Measurements from ENCODE around the gene AQR. TPM values are rescaled to one million over a fixed set of nuclear protein-coding genes. Genes with fewer than 3 reads are reported as not detected.
A peak's percentile ranks its signal among the peaks of the same experiment; 100 is the strongest.

AQR gene
- total RNA-seq (ENCODE audit: low replicate concordance): 38.0 and 38.3 TPM in 2 replicates
- long read RNA-seq, partial matches to known transcripts: 15 of 24 reads
- long read RNA-seq, other reads (novel, unspliced or antisense): 7 of 24 reads

DNA sequence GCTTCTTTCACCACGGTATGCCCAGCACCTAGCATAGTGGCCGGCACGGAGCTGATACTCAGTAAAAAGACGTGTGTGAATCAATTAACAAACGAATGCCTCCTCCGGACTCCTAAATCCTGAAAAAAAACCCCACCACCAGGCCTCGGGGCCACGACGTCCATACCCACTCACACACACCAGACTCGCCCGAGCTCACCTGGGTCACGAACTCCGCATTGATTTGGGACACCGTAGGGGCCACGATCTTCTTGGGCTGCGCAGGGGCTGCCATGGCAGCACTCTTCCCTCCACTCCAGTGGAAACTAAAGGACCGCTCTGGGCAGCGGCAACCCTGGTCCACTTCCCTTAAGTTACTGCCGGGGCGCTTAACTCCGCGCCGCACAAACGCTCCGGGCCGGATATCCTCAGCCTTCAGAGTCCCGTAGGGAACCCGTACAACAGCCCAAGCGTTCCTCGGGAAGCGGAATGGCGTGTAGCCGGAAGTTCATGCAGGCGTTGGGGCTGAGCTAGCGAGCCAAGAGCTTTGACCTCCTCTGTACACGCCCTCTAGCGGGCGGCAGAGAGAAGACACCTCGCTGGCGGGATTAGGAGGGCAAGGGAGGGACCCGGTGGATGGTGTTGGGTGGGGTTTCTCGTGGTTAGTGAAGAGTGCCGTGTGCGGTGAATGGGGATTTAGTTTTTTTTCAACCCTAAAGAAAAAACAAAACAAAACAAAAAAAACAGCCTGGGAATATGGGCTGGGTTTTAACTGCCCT is at the start of gene AQR:
Gene AQR (minus strand): TSS at position 403 of the 758 bp plus-strand sequence. CDS start 129 bp downstream, at position 274.
- no peaks in the 10 kb centered on the region for H3K9me3 Mint-ChIP-seq
- peak; percentile 93 for DNase-seq (ENCODE audit: extremely low spot score, unreplicated experiment)
- H3K4me3 Mint-ChIP-seq: peak within 1 kb of the TSS; percentile 100
- H3K27me3 Mint-ChIP-seq: no peaks in the 10 kb centered on the region
- TF ChIP-seq, protein P1, sequence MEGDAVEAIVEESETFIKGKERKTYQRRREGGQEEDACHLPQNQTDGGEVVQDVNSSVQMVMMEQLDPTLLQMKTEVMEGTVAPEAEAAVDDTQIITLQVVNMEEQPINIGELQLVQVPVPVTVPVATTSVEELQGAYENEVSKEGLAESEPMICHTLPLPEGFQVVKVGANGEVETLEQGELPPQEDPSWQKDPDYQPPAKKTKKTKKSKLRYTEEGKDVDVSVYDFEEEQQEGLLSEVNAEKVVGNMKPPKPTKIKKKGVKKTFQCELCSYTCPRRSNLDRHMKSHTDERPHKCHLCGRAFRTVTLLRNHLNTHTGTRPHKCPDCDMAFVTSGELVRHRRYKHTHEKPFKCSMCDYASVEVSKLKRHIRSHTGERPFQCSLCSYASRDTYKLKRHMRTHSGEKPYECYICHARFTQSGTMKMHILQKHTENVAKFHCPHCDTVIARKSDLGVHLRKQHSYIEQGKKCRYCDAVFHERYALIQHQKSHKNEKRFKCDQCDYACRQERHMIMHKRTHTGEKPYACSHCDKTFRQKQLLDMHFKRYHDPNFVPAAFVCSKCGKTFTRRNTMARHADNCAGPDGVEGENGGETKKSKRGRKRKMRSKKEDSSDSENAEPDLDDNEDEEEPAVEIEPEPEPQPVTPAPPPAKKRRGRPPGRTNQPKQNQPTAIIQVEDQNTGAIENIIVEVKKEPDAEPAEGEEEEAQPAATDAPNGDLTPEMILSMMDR (conservative IDR thresholded peaks at IDR 0.05): peak; percentile 80
- peaks cover 16% of the 10 kb centered on the region for H3K4me1 Mint-ChIP-seq (ENCODE audit: unreplicated experiment)
- peak within 1 kb of the TSS; percentile 96 for H3K27ac Mint-ChIP-seq
- peaks cover 9% of the 10 kb centered on the region for H3K36me3 Mint-ChIP-seq

DNA sequence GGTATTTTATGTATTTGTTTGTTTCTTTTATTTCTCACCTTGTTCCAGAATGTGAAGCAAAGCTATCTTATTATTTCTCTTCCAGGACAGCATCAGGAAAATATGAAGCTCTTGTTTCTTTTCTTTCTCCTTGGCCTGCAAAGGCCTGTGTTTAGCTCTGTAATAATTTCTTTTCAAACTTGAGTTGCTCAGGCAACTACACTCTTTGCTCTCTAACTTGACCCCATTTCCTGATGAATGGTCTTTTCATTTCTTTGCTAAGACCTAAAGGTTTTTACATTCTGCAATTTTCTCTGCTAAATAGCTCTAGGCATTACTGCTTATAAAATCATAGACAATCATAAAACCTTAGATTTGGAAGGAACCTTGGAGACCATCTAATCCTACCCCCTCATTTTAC is 44.7 kb upstream of the AQR start:
- H3K27me3 Mint-ChIP-seq: no peaks in the 10 kb centered on the region
- H3K27ac Mint-ChIP-seq: peak overlapping the region; percentile 3
- H3K4me3 Mint-ChIP-seq: no peak overlapping the region
- no peak for DNase-seq (ENCODE audit: extremely low spot score, unreplicated experiment)
- TF ChIP-seq, protein P1 (conservative IDR thresholded peaks at IDR 0.05): no peak
- H3K4me1 Mint-ChIP-seq (ENCODE audit: unreplicated experiment): peaks cover 9% of the 10 kb centered on the region
- H3K9me3 Mint-ChIP-seq: no peaks in the 10 kb centered on the region
- no peaks in the 10 kb centered on the region for H3K36me3 Mint-ChIP-seq

DNA sequence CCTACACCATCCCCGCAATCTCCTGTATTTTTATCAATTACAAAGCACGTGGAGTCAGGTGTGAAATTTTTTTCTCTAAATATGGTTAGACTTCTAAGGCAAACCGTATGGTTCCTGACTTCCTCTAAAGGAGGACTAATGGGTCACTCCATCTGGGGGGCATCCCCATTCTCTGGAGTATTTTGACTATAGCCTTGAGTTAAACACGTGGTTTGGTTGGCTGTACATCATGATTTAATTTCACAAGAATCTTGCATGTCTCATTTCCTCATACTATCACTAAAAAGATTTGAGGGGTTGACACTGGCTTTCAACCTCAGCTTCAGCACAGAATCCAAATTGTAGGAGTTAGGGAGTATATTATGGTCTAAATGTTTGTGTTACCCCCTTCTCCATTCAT is 43.8 kb upstream of the AQR start:
- Mint-ChIP-seq H3K4me1 (ENCODE audit: unreplicated experiment) (peaks cover 9% of the 10 kb centered on the region), H3K4me3 (no peak overlapping the region), H3K36me3 (no peaks in the 10 kb centered on the region), H3K27me3 (no peaks in the 10 kb centered on the region), H3K9me3 (no peaks in the 10 kb centered on the region), H3K27ac (no peak overlapping the region)
- TF ChIP-seq, protein P1 (conservative IDR thresholded peaks at IDR 0.05): no peak
- DNase-seq (ENCODE audit: extremely low spot score, unreplicated experiment): no peak

DNA sequence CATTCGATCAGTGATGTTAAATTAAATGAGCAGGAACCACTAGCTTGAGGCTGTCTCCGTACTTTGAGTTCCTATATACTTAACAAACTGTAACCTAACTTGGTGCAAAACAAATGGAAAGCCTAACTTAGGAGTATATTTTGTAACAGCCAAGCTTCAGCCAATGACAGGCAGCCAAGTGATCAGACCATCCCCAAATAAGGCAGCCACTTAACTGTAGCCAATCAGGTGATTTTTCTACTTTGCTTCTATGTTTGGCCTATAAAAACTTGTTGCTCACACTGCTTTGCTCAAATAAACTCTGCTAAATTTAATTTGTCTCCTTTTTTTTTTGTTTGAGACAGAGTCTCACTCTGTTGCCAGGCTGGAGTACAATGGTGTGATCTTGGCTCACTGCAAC is 37.9 kb upstream of the AQR start:
- Mint-ChIP-seq H3K4me1 (ENCODE audit: unreplicated experiment) (peaks cover 6% of the 10 kb centered on the region), H3K4me3 (no peak overlapping the region), H3K9me3 (no peaks in the 10 kb centered on the region)

DNA sequence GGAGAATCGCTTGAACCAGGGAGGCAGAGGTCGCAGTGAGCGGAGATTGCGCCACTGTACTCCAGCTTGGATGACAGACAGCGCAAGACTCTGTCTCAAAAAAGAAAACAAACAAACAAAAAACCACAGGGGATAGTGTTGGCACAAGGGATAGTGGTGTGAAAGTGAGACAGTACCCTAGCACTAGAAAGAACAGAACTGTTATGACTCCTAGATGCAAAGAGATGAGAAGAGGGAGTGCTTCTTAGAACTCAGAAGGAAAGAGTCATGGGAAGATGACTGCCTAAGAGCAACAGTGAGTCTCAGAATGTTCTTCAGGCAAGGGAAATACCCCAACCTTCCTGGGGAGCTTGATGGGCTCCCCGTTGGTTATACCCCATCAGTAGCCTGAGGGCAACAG is 36.4 kb upstream of the AQR start:
- no peak overlapping the region for H3K27ac Mint-ChIP-seq
- H3K36me3 Mint-ChIP-seq: no peaks in the 10 kb centered on the region
- no peak overlapping the region for H3K4me3 Mint-ChIP-seq
- no peak for DNase-seq (ENCODE audit: extremely low spot score, unreplicated experiment)
- H3K4me1 Mint-ChIP-seq (ENCODE audit: unreplicated experiment): peaks cover 7% of the 10 kb centered on the region
- H3K9me3 Mint-ChIP-seq: no peaks in the 10 kb centered on the region
- H3K27me3 Mint-ChIP-seq: no peaks in the 10 kb centered on the region
- TF ChIP-seq, protein P1 (conservative IDR thresholded peaks at IDR 0.05): no peak

More for the DNA sequence above, 37.9 kb upstream of the AQR start:
- Mint-ChIP-seq H3K27ac (no peak overlapping the region), H3K36me3 (no peaks in the 10 kb centered on the region), H3K27me3 (no peaks in the 10 kb centered on the region)
- TF ChIP-seq, protein P1 (conservative IDR thresholded peaks at IDR 0.05): no peak
- no peak for DNase-seq (ENCODE audit: extremely low spot score, unreplicated experiment)

Data from type B pancreatic cell (in vitro differentiated cells).